Prostate gland (tissue), 2 donors: ENCODE measurements around the gene PDE5A. TPM values are rescaled to one million over a fixed set of nuclear protein-coding genes. Genes with fewer than 3 reads are reported as not detected.

ENCODE experiments used
- DNase-seq: peaks from one replicate; pipeline ENCODE4 v3.0.0-alpha.2; 2019; ENCODE audit warnings: low spot score
- H3K27ac ChIP-seq, 2 donors: fragments of 200-600 bp; sonication (generic); 2 replicates each; pipeline ENCODE4 v1.5.1; 2017 to 2019
- H3K27me3 ChIP-seq: fragments of 200-600 bp; sonication (generic); replicated peaks from 2 replicates; pipeline ENCODE4 v1.5.1; 2019; ENCODE audit not compliant: insufficient read depth
- H3K36me3 ChIP-seq, 2 donors: fragments of 200-600 bp; sonication (generic); 1 replicate in 1 of 2; 2 replicates in 1 of 2; pipeline versions ENCODE4 v1.5.1 to v1.8.1; 2017 to 2019
- H3K4me1 ChIP-seq: fragments of 200-600 bp; sonication (generic); replicated peaks from 2 replicates; pipeline ENCODE4 v1.5.1; 2019
- H3K4me3 ChIP-seq, 2 donors: fragments of 200-600 bp; sonication (generic); 2 replicates each; pipeline ENCODE4 v1.5.1; 2017 to 2019
- H3K9me3 ChIP-seq: fragments of 200-600 bp; sonication (generic); 2 replicates; pipeline ENCODE4 v1.5.1; 2017
- POLR2A ChIP-seq: fragments of 450-650 bp; IDR thresholded peaks from one replicate; pipeline ENCODE4 v1.6.1; 2016; ENCODE audit warnings: antibody characterized with exemption, mild to moderate bottlenecking
- POLR2AphosphoS5 ChIP-seq: sonication (generic); formaldehyde crosslinking; IDR thresholded peaks from one replicate; pipeline ENCODE4 v1.6.1; 2017; ENCODE audit warnings: antibody characterized with exemption
- WGBS: methylation state at CpG from one replicate; pipeline ENCODE4 v1.1.5; 2018; 5-methylcytosine and 5-hydroxymethylcytosine counted together
- intact Hi-C: fragments of 100-400 bp; cut with DNase I; formaldehyde crosslinking; loops from one replicate; pipeline ENCODE4 v1.14.2; 2022
- total RNA-seq, 2 donors: library from RNA; depleted of rRNA; stranded (reverse); fragments of >200 nt; gene quantifications; one replicate each; pipeline ENCODE4 v1.1.0, GENCODE V29; 2016
- TF ChIP-seq, protein P1 (sequence below), 4 experiments: fragments of 200-600 bp in 2 of 4; fragments of 450-650 bp in 2 of 4; sonication (generic) in 2 of 4; IDR thresholded peaks; 1 replicate in 3 of 4; 2 replicates in 1 of 4; pipeline ENCODE4 v1.5.1; 2016 to 2019; ENCODE audit warnings: antibody characterized with exemption in 4 of 4, mild to moderate bottlenecking in 2 of 4, moderate library complexity in 2 of 4

PDE5A gene
- total RNA-seq, 2 donors from 2014 or later: 46.0 to 49.6 TPM

GRCh38 chr4:119626420-119626819 is 2.2 kb downstream of the PDE5A start:
- Histone ChIP-seq H3K36me3 (no peaks in the 10 kb centered on the region), H3K27me3 (no peaks in the 10 kb centered on the region), H3K9me3 (no peaks in the 10 kb centered on the region), H3K4me1 (no peaks in the 10 kb centered on the region), H3K4me3 (peak overlapping the region; percentile 60 to 66), H3K27ac (peak overlapping the region; percentile 85 to 89)
- intact Hi-C loops: loop anchor here (2.0 to 10.0 kb wide), 6 partner anchors 68 to 642 kb away; no protein-coding TSS in a partner anchor
- no peak for DNase-seq
- TF ChIP-seq POLR2AphosphoS5 (no peak), POLR2A (no peak)
- TF ChIP-seq, protein P1, sequence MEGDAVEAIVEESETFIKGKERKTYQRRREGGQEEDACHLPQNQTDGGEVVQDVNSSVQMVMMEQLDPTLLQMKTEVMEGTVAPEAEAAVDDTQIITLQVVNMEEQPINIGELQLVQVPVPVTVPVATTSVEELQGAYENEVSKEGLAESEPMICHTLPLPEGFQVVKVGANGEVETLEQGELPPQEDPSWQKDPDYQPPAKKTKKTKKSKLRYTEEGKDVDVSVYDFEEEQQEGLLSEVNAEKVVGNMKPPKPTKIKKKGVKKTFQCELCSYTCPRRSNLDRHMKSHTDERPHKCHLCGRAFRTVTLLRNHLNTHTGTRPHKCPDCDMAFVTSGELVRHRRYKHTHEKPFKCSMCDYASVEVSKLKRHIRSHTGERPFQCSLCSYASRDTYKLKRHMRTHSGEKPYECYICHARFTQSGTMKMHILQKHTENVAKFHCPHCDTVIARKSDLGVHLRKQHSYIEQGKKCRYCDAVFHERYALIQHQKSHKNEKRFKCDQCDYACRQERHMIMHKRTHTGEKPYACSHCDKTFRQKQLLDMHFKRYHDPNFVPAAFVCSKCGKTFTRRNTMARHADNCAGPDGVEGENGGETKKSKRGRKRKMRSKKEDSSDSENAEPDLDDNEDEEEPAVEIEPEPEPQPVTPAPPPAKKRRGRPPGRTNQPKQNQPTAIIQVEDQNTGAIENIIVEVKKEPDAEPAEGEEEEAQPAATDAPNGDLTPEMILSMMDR (IDR thresholded peaks at IDR 0.05): no peak
- 35% methylated on average over 11 of the region's 11 CpGs for WGBS

- no peaks in the 10 kb centered on the region for H3K4me1 ChIP-seq
- no peaks in the 10 kb centered on the region for H3K36me3 ChIP-seq
- H3K27me3 ChIP-seq: no peaks in the 10 kb centered on the region
- WGBS: 45% methylated on average over 2 of the region's 2 CpGs
- intact Hi-C loops: loop anchor here (2.0 to 10.0 kb wide), 6 partner anchors 67 to 641 kb away; no protein-coding TSS in a partner anchor
- peak overlapping the region; percentile 60 to 66 for H3K4me3 ChIP-seq
- TF ChIP-seq POLR2AphosphoS5: no peak
- TF ChIP-seq POLR2A: no peak
- TF ChIP-seq, protein P1 (IDR thresholded peaks at IDR 0.05): no peak
- H3K27ac ChIP-seq: peak overlapping the region; percentile 85 to 89
- no peak for DNase-seq
- H3K9me3 ChIP-seq: no peaks in the 10 kb centered on the region
Observed at GRCh38 chr4:119625761-119626160, 2.8 kb downstream of the PDE5A start.

DNA sequence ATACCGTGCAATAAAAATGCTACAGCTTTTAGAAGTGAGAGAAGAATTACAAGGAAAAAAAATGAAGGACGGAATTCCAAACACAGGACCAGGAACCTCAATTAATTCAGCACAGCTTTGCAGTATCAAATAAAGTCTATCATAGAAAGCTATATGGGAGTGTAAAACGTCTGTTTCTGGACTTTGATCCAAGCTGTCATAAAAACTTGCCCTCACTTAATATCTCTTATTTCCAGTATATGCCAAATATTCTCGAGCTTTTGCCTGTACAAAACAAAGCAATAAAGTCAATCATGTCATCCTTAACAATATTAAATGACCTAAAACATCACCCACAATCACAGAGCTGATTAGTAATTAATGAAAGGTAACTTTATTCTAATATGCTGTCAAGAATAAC is 4.2 kb downstream of the PDE5A start:
- no peaks in the 10 kb centered on the region for H3K27me3 ChIP-seq
- H3K9me3 ChIP-seq: no peaks in the 10 kb centered on the region
- intact Hi-C loops: loop anchor here (10.0 kb wide), 3 partner anchors 240 to 640 kb away; no protein-coding TSS in a partner anchor
- peak overlapping the region; percentile 85 to 89 for H3K27ac ChIP-seq
- DNase-seq: no peak
- no peak overlapping the region for H3K4me3 ChIP-seq
- WGBS: 39% methylated on average over 4 of the region's 4 CpGs
- TF ChIP-seq, protein P1 (IDR thresholded peaks at IDR 0.05): no peak
- no peak for TF ChIP-seq POLR2AphosphoS5
- no peaks in the 10 kb centered on the region for H3K4me1 ChIP-seq
- no peaks in the 10 kb centered on the region for H3K36me3 ChIP-seq

- no peak for DNase-seq
- no peaks in the 10 kb centered on the region for H3K4me1 ChIP-seq
- TF ChIP-seq POLR2A (no peak), POLR2AphosphoS5 (no peak)
- TF ChIP-seq, protein P1 (IDR thresholded peaks at IDR 0.05): no peak
- H3K27ac ChIP-seq: peak overlapping the region; percentile 14 to 85
- H3K27me3 ChIP-seq: no peaks in the 10 kb centered on the region
- H3K9me3 ChIP-seq: no peaks in the 10 kb centered on the region
- H3K36me3 ChIP-seq: no peaks in the 10 kb centered on the region
- no peak overlapping the region for H3K4me3 ChIP-seq
- intact Hi-C loops: loop anchor here (10.0 kb wide), 3 partner anchors 242 to 638 kb away; no protein-coding TSS in a partner anchor
Observed at GRCh38 chr4:119623025-119623424, 5.6 kb downstream of the PDE5A start.

GRCh38 chr4:119615068-119615719 is 13.4 kb downstream of the PDE5A start:
- TF ChIP-seq, protein P1 (IDR thresholded peaks at IDR 0.05): no peak
- TF ChIP-seq POLR2AphosphoS5 (no peak), POLR2A (no peak)
- no peak for DNase-seq
- no peaks in the 10 kb centered on the region for H3K27me3 ChIP-seq
- no peak overlapping the region for H3K27ac ChIP-seq
- no peak overlapping the region for H3K4me3 ChIP-seq
- H3K9me3 ChIP-seq: no peaks in the 10 kb centered on the region
- no peaks in the 10 kb centered on the region for H3K4me1 ChIP-seq
- intact Hi-C loops: no loop called here
- H3K36me3 ChIP-seq: no peaks in the 10 kb centered on the region
